HCT116 (cell line): ENCODE data around the gene NIM1K. TPM values are rescaled to one million over a fixed set of nuclear protein-coding genes. Genes with fewer than 3 reads are reported as not detected.

Source experiments
- ATAC-seq: fragments of 200-7000 bp; cut with Tn5 transposase; 2 replicates; pipeline ENCODE4 v1.9.1; 2020; ENCODE audit warnings: mild to moderate bottlenecking, moderate library complexity
- BruUV-seq: library from RNA; stranded (reverse); fragments of 400-500 nt; replicated peaks from 2 replicates; lab custom pipeline; 2021; lab: Mats Ljungman, UMichigan
- CTCF ChIA-PET: fragments of 300-600 bp; sonication (Branson Sonifier 250); formaldehyde crosslinking; loops from one replicate; lab custom pipeline; 2021; ENCODE audit warnings: antibody characterized with exemption; lab: Charles Lee
- POLR2A ChIA-PET: fragments of 300-600, 350-600 bp; sonication (Branson Sonifier 250); formaldehyde crosslinking; loops from one replicate; lab custom pipeline; 2021; ENCODE audit warnings: antibody characterized with exemption; lab: Charles Lee
- RAD21 ChIA-PET, 2 experiments: fragments of 300-600 bp; sonication (Branson Sonifier 250); formaldehyde crosslinking; loops; one replicate each; lab custom pipeline; 2023; ENCODE audit warnings: low total read pairs in 2 of 2; ENCODE audit not compliant: uncharacterized antibody in 2 of 2, unreplicated experiment in 2 of 2, low non-redundant PET in 1 of 2; lab: Charles Lee
- DNase-seq: peaks from one replicate; pipeline ENCODE4 v3.0.0-alpha.2; 2010; ENCODE audit warnings: low read depth, low spot score
- H2AFZ ChIP-seq: fragments of 200-600 bp; shearing (Covaris generic), sonication (generic); 2 replicates; pipeline ENCODE4 v1.6.1; 2017; ENCODE audit warnings: low read depth, mixed run types, mixed read lengths, antibody characterized with exemption, low read length; ENCODE audit not compliant: poor library complexity, severe bottlenecking
- H3K27ac ChIP-seq: 2 replicates; pipeline ENCODE4 v1.5.1; 2012; ENCODE audit warnings: low read depth, low read length
- H3K27me3 ChIP-seq: fragments of 200-600 bp; sonication (generic); 2 replicates; pipeline ENCODE4 v1.6.1; 2016; ENCODE audit warnings: mixed run types, low read length, mixed read lengths; ENCODE audit not compliant: insufficient read depth
- H3K36me3 ChIP-seq, 2 experiments: fragments of 200-500 bp in 1 of 2; fragments of 200-600 bp in 1 of 2; sonication (Bioruptor generic) in 1 of 2; sonication (generic) in 1 of 2; 2 replicates each; pipeline versions ENCODE4 v1.5.1 to v1.6.1; 2014 to 2016; ENCODE audit warnings: low read length in 2 of 2, inconsistent platforms in 1 of 2, mixed read lengths in 1 of 2, mixed run types in 1 of 2; ENCODE audit not compliant: insufficient read depth in 2 of 2, control insufficient read depth in 1 of 2
- H3K4me1 ChIP-seq, 2 experiments: fragments of 200-600 bp in 1 of 2; sonication (generic) in 1 of 2; 2 replicates each; pipeline versions ENCODE4 v1.5.1 to v1.6.1; 2012 to 2017; ENCODE audit warnings: low read length in 2 of 2, inconsistent platforms in 1 of 2, mild to moderate bottlenecking in 1 of 2, mixed read lengths in 1 of 2, mixed run types in 1 of 2, moderate library complexity in 1 of 2; ENCODE audit not compliant: insufficient read depth in 2 of 2, control insufficient read depth in 1 of 2
- H3K4me2 ChIP-seq: fragments of 200-600 bp; sonication (generic); 2 replicates; pipeline ENCODE4 v1.6.1; 2017; ENCODE audit warnings: mixed run types, low read length, mixed read lengths
- H3K4me3 ChIP-seq, 2 experiments: fragments of 200-600 bp in 1 of 2; sonication (generic) in 1 of 2; replicated peaks in 1 of 2; 2 replicates each; pipeline ENCODE4 v1.5.1; 2011 to 2016; ENCODE audit warnings: low read length in 2 of 2, control low read depth in 1 of 2, low read depth in 1 of 2, mild to moderate bottlenecking in 1 of 2, mixed read lengths in 1 of 2, mixed run types in 1 of 2
- H3K79me2 ChIP-seq: fragments of 200-600 bp; sonication (generic); 2 replicates; pipeline ENCODE4 v1.6.1; 2017; ENCODE audit warnings: mild to moderate bottlenecking, mixed run types, low read length, moderate library complexity, mixed read lengths; ENCODE audit not compliant: insufficient read depth
- H3K9ac ChIP-seq: fragments of 200-600 bp; sonication (generic); 2 replicates; pipeline ENCODE4 v1.6.1; 2016; ENCODE audit warnings: low read length, mixed read lengths
- H3K9me2 ChIP-seq: fragments of 200-600 bp; sonication (generic), shearing (Covaris generic); 2 replicates; pipeline ENCODE4 v1.6.1; 2017; ENCODE audit warnings: mixed run types, mild to moderate bottlenecking, moderate library complexity; ENCODE audit not compliant: insufficient read depth
- H3K9me3 ChIP-seq, 2 experiments: fragments of 200-500 bp in 1 of 2; fragments of 200-600 bp in 1 of 2; sonication (Bioruptor generic) in 1 of 2; sonication (generic) in 1 of 2; 2 replicates each; pipeline ENCODE4 v1.6.1; 2014 to 2017; ENCODE audit warnings: low read length in 2 of 2, mixed read lengths in 2 of 2, inconsistent platforms in 1 of 2, low read depth in 1 of 2, mild to moderate bottlenecking in 1 of 2, mixed run types in 1 of 2, moderate library complexity in 1 of 2; ENCODE audit not compliant: control insufficient read depth in 1 of 2, insufficient read depth in 1 of 2
- H4K20me1 ChIP-seq: fragments of 200-600 bp; sonication (generic), shearing (Covaris generic); 2 replicates; pipeline ENCODE4 v1.6.1; 2017; ENCODE audit warnings: mixed run types, mild to moderate bottlenecking, moderate library complexity; ENCODE audit not compliant: insufficient read depth
- CBX3 ChIP-seq: IDR thresholded peaks from 2 replicates; pipeline ENCODE4 v1.6.1; 2012; ENCODE audit warnings: low read depth
- EGR1 ChIP-seq: IDR thresholded peaks from 2 replicates; pipeline ENCODE4 v1.6.1; 2012; ENCODE audit warnings: low read depth
- ELF1 ChIP-seq: IDR thresholded peaks from 2 replicates; pipeline ENCODE4 v1.6.1; 2012; ENCODE audit warnings: low read depth, borderline replicate concordance
- EZH2phosphoT487 ChIP-seq: fragments of 200-600 bp; IDR thresholded peaks from 2 replicates; pipeline ENCODE4 v1.6.1; 2018; ENCODE audit warnings: antibody characterized with exemption, borderline replicate concordance
- FOSL1 ChIP-seq: IDR thresholded peaks from 2 replicates; pipeline ENCODE4 v1.6.1; 2012; ENCODE audit warnings: low read depth
- JUND ChIP-seq: IDR thresholded peaks from 2 replicates; pipeline ENCODE4 v1.6.1; 2012
- POLR2A ChIP-seq: IDR thresholded peaks from 2 replicates; pipeline ENCODE4 v1.7.0; 2011; ENCODE audit warnings: borderline replicate concordance; ENCODE audit not compliant: insufficient read depth, insufficient read length; ENCODE audit errors: extremely low read depth
- SIN3A ChIP-seq: IDR thresholded peaks from 2 replicates; pipeline ENCODE4 v1.6.1; 2012; ENCODE audit warnings: low read depth
- SP1 ChIP-seq: IDR thresholded peaks from 2 replicates; pipeline ENCODE4 v1.6.1; 2012; ENCODE audit warnings: low read depth
- SRF ChIP-seq: IDR thresholded peaks from 2 replicates; pipeline ENCODE4 v1.6.1; 2012; ENCODE audit warnings: low read depth
- YY1 ChIP-seq: IDR thresholded peaks from 2 replicates; pipeline ENCODE4 v1.6.1; 2011; ENCODE audit warnings: low read length, low read depth, moderate library complexity, mild to moderate bottlenecking; ENCODE audit not compliant: insufficient replicate concordance; ENCODE audit errors: extremely low read depth
- ZFX ChIP-seq: fragments of 450-650 bp; IDR thresholded peaks from 2 replicates; pipeline ENCODE4 v1.6.1; 2017
- intact Hi-C: fragments of 100-400 bp; cut with micrococcal nuclease; formaldehyde crosslinking; loops from 2 replicates; pipeline ENCODE4 v1.10.0; 2022
- total RNA-seq: library from RNA; stranded (reverse); gene quantifications from one replicate; pipeline ENCODE4 v1.2.1, GENCODE V29; 2021; ENCODE audit not compliant: unreplicated experiment
- TF ChIP-seq, protein P1 (sequence below): IDR thresholded peaks from 2 replicates; pipeline ENCODE4 v1.6.1; 2012; ENCODE audit warnings: low read depth
- TF ChIP-seq, protein P2 (sequence below): IDR thresholded peaks from 2 replicates; pipeline ENCODE4 v1.6.1; 2011; ENCODE audit warnings: mild to moderate bottlenecking, low read length, moderate library complexity; ENCODE audit not compliant: insufficient replicate concordance; ENCODE audit errors: extremely low read depth
- TF ChIP-seq, protein P3 (sequence below): IDR thresholded peaks from 2 replicates; pipeline ENCODE4 v1.6.1; 2012

The NIM1K gene
- total RNA-seq, 1 experiment from 2014 or later = 0.44 TPM

DNA sequence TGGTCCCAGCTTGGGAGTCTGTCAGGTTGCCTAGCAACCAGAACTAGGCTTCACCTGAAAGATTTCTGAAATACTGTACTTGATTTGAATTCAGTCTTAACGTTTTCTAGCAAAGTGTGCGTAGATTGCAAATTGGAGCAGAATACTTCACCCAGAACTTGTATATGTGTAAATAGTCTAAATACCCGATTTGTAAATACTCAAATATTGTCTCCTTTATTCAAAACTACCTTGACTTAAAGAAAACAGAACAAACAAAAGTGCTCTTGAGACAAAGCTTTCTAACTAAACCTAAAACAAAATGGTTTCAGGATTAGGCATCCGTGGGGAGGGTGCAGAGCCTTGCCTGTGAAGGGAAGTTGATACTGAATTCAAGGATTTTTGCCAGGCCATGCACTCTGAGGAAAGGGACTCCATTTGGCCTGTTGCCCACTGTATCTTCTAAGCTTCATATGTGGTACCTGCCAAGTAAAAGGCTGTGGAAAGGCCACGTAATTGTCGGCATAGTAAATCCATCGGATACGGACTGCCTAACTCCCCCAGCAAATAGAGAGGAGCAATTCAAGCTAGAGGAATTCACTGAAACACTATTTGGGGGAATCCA lies 121.9 kb downstream of the NIM1K start (continued):
- TF ChIP-seq, protein P1, sequence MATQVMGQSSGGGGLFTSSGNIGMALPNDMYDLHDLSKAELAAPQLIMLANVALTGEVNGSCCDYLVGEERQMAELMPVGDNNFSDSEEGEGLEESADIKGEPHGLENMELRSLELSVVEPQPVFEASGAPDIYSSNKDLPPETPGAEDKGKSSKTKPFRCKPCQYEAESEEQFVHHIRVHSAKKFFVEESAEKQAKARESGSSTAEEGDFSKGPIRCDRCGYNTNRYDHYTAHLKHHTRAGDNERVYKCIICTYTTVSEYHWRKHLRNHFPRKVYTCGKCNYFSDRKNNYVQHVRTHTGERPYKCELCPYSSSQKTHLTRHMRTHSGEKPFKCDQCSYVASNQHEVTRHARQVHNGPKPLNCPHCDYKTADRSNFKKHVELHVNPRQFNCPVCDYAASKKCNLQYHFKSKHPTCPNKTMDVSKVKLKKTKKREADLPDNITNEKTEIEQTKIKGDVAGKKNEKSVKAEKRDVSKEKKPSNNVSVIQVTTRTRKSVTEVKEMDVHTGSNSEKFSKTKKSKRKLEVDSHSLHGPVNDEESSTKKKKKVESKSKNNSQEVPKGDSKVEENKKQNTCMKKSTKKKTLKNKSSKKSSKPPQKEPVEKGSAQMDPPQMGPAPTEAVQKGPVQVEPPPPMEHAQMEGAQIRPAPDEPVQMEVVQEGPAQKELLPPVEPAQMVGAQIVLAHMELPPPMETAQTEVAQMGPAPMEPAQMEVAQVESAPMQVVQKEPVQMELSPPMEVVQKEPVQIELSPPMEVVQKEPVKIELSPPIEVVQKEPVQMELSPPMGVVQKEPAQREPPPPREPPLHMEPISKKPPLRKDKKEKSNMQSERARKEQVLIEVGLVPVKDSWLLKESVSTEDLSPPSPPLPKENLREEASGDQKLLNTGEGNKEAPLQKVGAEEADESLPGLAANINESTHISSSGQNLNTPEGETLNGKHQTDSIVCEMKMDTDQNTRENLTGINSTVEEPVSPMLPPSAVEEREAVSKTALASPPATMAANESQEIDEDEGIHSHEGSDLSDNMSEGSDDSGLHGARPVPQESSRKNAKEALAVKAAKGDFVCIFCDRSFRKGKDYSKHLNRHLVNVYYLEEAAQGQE = no peak
- TF ChIP-seq SRF (no peak), EZH2phosphoT487 (no peak), SIN3A (no peak), ZFX (no peak), FOSL1 (no peak)

DNA sequence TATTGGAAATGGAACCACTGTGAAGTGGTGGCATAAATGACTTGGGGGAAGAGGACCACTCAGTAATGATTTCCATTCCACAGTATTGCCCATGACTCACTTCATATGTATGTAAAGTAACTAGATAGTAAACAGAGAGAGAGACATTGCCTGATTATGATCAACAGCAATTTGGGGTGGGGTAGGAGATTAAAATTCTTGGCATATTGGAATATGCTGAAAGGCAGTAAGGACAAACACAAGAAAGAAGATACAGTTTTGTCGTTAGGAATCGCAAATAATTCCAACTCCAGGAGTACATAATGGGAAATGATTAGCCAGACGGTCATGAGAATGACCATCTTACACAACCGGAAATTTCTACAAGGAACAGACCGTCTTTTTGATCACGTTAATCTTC lies 122.7 kb downstream of the NIM1K start:
- TF ChIP-seq YY1 (no peak), ZFX (no peak), CBX3 (no peak), POLR2A (no peak), EGR1 (no peak), SP1 (no peak), ELF1 (no peak), JUND (no peak), FOSL1 (no peak)
- TF ChIP-seq, protein P2, sequence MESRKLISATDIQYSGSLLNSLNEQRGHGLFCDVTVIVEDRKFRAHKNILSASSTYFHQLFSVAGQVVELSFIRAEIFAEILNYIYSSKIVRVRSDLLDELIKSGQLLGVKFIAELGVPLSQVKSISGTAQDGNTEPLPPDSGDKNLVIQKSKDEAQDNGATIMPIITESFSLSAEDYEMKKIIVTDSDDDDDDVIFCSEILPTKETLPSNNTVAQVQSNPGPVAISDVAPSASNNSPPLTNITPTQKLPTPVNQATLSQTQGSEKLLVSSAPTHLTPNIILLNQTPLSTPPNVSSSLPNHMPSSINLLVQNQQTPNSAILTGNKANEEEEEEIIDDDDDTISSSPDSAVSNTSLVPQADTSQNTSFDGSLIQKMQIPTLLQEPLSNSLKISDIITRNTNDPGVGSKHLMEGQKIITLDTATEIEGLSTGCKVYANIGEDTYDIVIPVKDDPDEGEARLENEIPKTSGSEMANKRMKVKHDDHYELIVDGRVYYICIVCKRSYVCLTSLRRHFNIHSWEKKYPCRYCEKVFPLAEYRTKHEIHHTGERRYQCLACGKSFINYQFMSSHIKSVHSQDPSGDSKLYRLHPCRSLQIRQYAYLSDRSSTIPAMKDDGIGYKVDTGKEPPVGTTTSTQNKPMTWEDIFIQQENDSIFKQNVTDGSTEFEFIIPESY = no peak
- TF ChIP-seq, protein P3, sequence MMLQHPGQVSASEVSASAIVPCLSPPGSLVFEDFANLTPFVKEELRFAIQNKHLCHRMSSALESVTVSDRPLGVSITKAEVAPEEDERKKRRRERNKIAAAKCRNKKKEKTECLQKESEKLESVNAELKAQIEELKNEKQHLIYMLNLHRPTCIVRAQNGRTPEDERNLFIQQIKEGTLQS = no peak
- ChIA-PET RAD21 (no interaction called here), CTCF (no interaction called here), POLR2A (no interaction called here)
- Histone ChIP-seq H3K9ac (no peak overlapping the region), H4K20me1 (no peaks in the 10 kb centered on the region), H3K27me3 (no peaks in the 10 kb centered on the region), H3K4me3 (no peak overlapping the region), H3K9me3 (no peaks in the 10 kb centered on the region), H3K79me2 (peaks cover 34% of the 10 kb centered on the region), H3K36me3 (no peaks in the 10 kb centered on the region), H3K27ac (peak overlapping the region; percentile 34; the same call in 1 of the 2 replicates), H3K4me1 (peaks cover 11 to 32% of the 10 kb centered on the region in 2 experiments; a peak in 3 of 4 replicates), H3K9me2 (no peaks in the 10 kb centered on the region), H3K4me2 (peak overlapping the region; percentile 89), H2AFZ (peak overlapping the region; percentile 51)
- intact Hi-C loops = loop anchor here (10.0 kb wide), 1 partner anchor 190 kb away; the partner anchor contains the start of gene ZNF131
- no peak for DNase-seq
- ATAC-seq = no peak
- BruUV-seq = no TSS peak
